Endothelial cell of umbilical vein (primary cell): ENCODE results near the gene BMPR2. TPM values are rescaled to one million over a fixed set of nuclear protein-coding genes. Genes with fewer than 3 reads are reported as not detected.

ENCODE experiments used
- BruUV-seq: library from RNA; stranded (reverse); fragments of 400-500 nt; replicated peaks from 2 replicates; lab custom pipeline; 2021; lab: Mats Ljungman, UMichigan
- CTCF ChIA-PET: fragments of 300-600, 350-600 bp; sonication (Branson Sonifier 250); formaldehyde crosslinking; loops from one replicate; lab custom pipeline; 2021; ENCODE audit warnings: antibody characterized with exemption, inconsistent platforms; lab: Charles Lee
- POLR2A ChIA-PET: fragments of 300-600, 350-600 bp; sonication (Branson Sonifier 250); formaldehyde crosslinking; loops from one replicate; lab custom pipeline; 2021; ENCODE audit warnings: antibody characterized with exemption, inconsistent platforms; lab: Charles Lee
- DNase-seq: peaks from one replicate; pipeline ENCODE4 v3.0.0-alpha.2; 2011; ENCODE audit warnings: low read depth, low spot score
- FAIRE-seq: peaks from 2 replicates; lab custom pipeline; 2011; peaks lifted over from hg19 to GRCh38; lab: Jason Lieb, UNC
- H2AFZ ChIP-seq: 2 replicates; pipeline ENCODE4 v1.6.0; 2012; ENCODE audit warnings: low read depth, low read length, control low read depth, inconsistent platforms
- H3K27ac ChIP-seq: 2 replicates; pipeline ENCODE4 v1.5.1; 2011; ENCODE audit warnings: low read depth, mild to moderate bottlenecking, control low read depth, low read length, moderate library complexity; ENCODE audit not compliant: insufficient read depth
- H3K27me3 ChIP-seq, 2 experiments: 2 replicates each; pipeline versions ENCODE4 v1.6.0 to v1.6.1; 2011; ENCODE audit warnings: low read length in 2 of 2, mixed read lengths in 1 of 2; ENCODE audit not compliant: control insufficient read depth in 2 of 2, insufficient read depth in 2 of 2
- H3K36me3 ChIP-seq, 2 experiments: 2 replicates in 1 of 2; 3 replicates in 1 of 2; pipeline ENCODE4 v1.5.1; 2011; ENCODE audit warnings: low read length in 2 of 2, mild to moderate bottlenecking in 1 of 2, moderate library complexity in 1 of 2; ENCODE audit not compliant: control insufficient read depth in 2 of 2, insufficient read depth in 2 of 2; ENCODE audit errors: extremely low read depth in 1 of 2
- H3K4me1 ChIP-seq: 3 replicates; pipeline ENCODE4 v1.5.1; 2011; ENCODE audit warnings: mild to moderate bottlenecking, low read length; ENCODE audit not compliant: control insufficient read depth, insufficient read depth; ENCODE audit errors: extremely low read depth
- H3K4me2 ChIP-seq: 2 replicates; pipeline ENCODE4 v1.6.1; 2011; ENCODE audit warnings: low read length, control low read depth, mixed read lengths; ENCODE audit not compliant: insufficient read depth
- H3K4me3 ChIP-seq, 3 experiments: fragments of 200-600 bp in 1 of 3; sonication (generic), shearing (Covaris generic) in 1 of 3; replicated peaks in 1 of 3; 2 replicates each; pipeline ENCODE4 v1.5.1; 2011 to 2016; ENCODE audit warnings: control low read depth in 3 of 3, low read length in 3 of 3, mild to moderate bottlenecking in 2 of 3, inconsistent platforms in 1 of 3, low read depth in 1 of 3, moderate library complexity in 1 of 3; ENCODE audit not compliant: insufficient read depth in 1 of 3
- H3K79me2 ChIP-seq: 2 replicates; pipeline ENCODE4 v1.6.0; 2012; ENCODE audit warnings: low read length, inconsistent platforms; ENCODE audit not compliant: control insufficient read depth, insufficient read depth
- H3K9ac ChIP-seq: replicated peaks from 2 replicates; pipeline ENCODE3; 2011; ENCODE audit warnings: low read length, control low read depth; ENCODE audit not compliant: insufficient read depth; ENCODE audit errors: extremely low read depth
- H3K9me1 ChIP-seq: replicated peaks from 3 replicates; pipeline ENCODE4 v1.6.0; 2011; ENCODE audit warnings: mild to moderate bottlenecking, low read length; ENCODE audit not compliant: control insufficient read depth, insufficient read depth; ENCODE audit errors: extremely low read depth
- H3K9me3 ChIP-seq: replicated peaks from 2 replicates; pipeline ENCODE4 v1.5.1; 2012; ENCODE audit warnings: low read length, inconsistent platforms; ENCODE audit not compliant: control insufficient read depth, insufficient read depth
- H4K20me1 ChIP-seq: replicated peaks from 2 replicates; pipeline ENCODE3; 2011; ENCODE audit warnings: mild to moderate bottlenecking, low read length; ENCODE audit not compliant: control insufficient read depth, insufficient read depth; ENCODE audit errors: extremely low read depth
- EZH2 ChIP-seq: IDR thresholded peaks from 2 replicates; pipeline ENCODE4 v1.6.1; 2012; ENCODE audit warnings: borderline replicate concordance, low read depth, mild to moderate bottlenecking, moderate library complexity, low read length, inconsistent platforms; ENCODE audit not compliant: severe bottlenecking
- FOS ChIP-seq: IDR thresholded peaks from 2 replicates; pipeline ENCODE4 v1.6.1; 2011; ENCODE audit warnings: mild to moderate bottlenecking, low read length, moderate library complexity, borderline replicate concordance; ENCODE audit not compliant: insufficient read depth
- GATA2 ChIP-seq: IDR thresholded peaks from 2 replicates; pipeline ENCODE4 v1.7.0; 2011; ENCODE audit warnings: low read depth, mild to moderate bottlenecking, moderate library complexity, mixed read lengths, low read length; ENCODE audit not compliant: insufficient read length, insufficient read depth
- JUN ChIP-seq: IDR thresholded peaks from 2 replicates; pipeline ENCODE4 v1.6.1; 2011; ENCODE audit warnings: borderline replicate concordance, low read depth; ENCODE audit not compliant: insufficient read length, insufficient read depth
- MYC ChIP-seq: IDR thresholded peaks from one replicate; pipeline ENCODE4 v1.6.1; 2011; ENCODE audit warnings: mild to moderate bottlenecking, low read depth, low read length
- POLR2A ChIP-seq: IDR thresholded peaks from 2 replicates; pipeline ENCODE4 v1.6.1; 2012; ENCODE audit warnings: low read depth, mild to moderate bottlenecking, control low read depth, low read length
- POLR2AphosphoS5 ChIP-seq: IDR thresholded peaks from 2 replicates; pipeline ENCODE4 v1.6.1; 2012; ENCODE audit warnings: low read depth, mild to moderate bottlenecking, control low read depth, low read length, moderate library complexity; ENCODE audit not compliant: insufficient read depth
- dilution Hi-C: fragments of 300-500 bp; cut with MboI; formaldehyde crosslinking; loops from one replicate; pipeline ENCODE4 v1.15.0; 2019; ENCODE audit warnings: low sequenced_read_pairs; ENCODE audit not compliant: extremely low pct_ligation_motif_present
- intact Hi-C: fragments of 100-400 bp; cut with micrococcal nuclease; formaldehyde crosslinking; loops from one replicate; pipeline ENCODE4 v1.10.0; 2022
- polyA plus RNA-seq, 4 experiments: library from polyadenylated mRNA; depleted of rRNA in 3 of 4; stranded (reverse) in 3 of 4; unstranded in 1 of 4; fragments of >200 nt; gene quantifications; 2 replicates each; pipeline versions ENCODE4 v1.2.1 to v1.2.3, GENCODE V29; 2011 to 2012; ENCODE audit warnings: missing spikeins in 1 of 4
- total RNA-seq: library from RNA; stranded (reverse); gene quantifications from 2 replicates; pipeline ENCODE4 v1.2.3, GENCODE V29; 2021
- TF ChIP-seq, protein P1 (sequence below): IDR thresholded peaks from 2 replicates; pipeline ENCODE4 v1.6.1; 2011; ENCODE audit not compliant: insufficient read depth, insufficient read length
- TF ChIP-seq, protein P2 (sequence below), 2 donors: IDR thresholded peaks; 1 replicate in 1 of 2; 2 replicates in 1 of 2; pipeline ENCODE4 v1.5.1; 2011; ENCODE audit warnings: low read length in 2 of 2, mild to moderate bottlenecking in 2 of 2, moderate library complexity in 2 of 2, control low read depth in 1 of 2, inconsistent platforms in 1 of 2, low read depth in 1 of 2; ENCODE audit not compliant: insufficient read depth in 1 of 2; ENCODE audit errors: extremely low read depth in 1 of 2

Gene BMPR2
- total and polyA plus RNA-seq, 2 donors (not counting 3 experiments of a cell fraction or from before 2014, with no cell fraction given): 35.8 to 113 TPM

DNA sequence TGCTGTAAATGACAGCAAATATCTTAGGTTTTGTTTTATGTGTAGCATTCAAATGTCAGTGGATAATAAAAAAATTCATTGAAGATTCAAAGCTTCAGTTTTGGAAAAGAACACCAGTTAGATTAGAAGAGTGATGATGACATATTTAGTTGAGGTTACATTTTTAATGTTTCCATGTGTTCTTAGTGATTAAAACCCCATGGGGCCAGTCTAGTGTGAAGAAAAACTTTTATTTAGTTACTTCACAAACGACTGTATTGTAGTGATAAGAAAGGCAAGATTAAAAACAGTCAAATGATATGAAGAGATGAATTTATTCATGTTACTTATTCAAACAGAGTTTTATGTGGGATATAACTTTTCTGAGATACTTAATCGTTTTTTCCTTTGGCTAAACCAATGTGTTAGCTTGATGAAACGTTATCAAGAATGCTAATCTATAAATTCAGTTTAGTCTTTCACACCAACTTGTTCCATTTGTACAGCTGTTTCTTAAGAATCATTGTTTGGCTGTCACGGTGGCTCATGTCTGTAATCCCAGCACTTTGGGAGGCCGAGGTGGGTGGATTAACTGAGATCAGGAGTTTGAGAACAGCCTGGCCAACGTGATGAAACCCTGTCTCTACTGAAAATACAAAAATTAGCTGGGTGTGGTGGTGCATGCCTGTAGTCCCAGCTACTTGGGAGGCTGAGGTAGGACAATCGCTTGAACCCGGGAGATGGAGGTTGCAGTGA, 11.6 kb downstream of the BMPR2 start:
- H3K4me1 ChIP-seq: peaks cover 18% of the 10 kb centered on the region
- H3K9ac ChIP-seq: no peak overlapping the region
- FAIRE-seq (no peak), DNase-seq (no peak)
- TF ChIP-seq, protein P1, sequence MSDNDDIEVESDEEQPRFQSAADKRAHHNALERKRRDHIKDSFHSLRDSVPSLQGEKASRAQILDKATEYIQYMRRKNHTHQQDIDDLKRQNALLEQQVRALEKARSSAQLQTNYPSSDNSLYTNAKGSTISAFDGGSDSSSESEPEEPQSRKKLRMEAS: no peak
- TF ChIP-seq EZH2 (no peak), POLR2AphosphoS5 (no peak), GATA2 (no peak), JUN (no peak), FOS (no peak), POLR2A (no peak), MYC (no peak)
- TF ChIP-seq, protein P2, sequence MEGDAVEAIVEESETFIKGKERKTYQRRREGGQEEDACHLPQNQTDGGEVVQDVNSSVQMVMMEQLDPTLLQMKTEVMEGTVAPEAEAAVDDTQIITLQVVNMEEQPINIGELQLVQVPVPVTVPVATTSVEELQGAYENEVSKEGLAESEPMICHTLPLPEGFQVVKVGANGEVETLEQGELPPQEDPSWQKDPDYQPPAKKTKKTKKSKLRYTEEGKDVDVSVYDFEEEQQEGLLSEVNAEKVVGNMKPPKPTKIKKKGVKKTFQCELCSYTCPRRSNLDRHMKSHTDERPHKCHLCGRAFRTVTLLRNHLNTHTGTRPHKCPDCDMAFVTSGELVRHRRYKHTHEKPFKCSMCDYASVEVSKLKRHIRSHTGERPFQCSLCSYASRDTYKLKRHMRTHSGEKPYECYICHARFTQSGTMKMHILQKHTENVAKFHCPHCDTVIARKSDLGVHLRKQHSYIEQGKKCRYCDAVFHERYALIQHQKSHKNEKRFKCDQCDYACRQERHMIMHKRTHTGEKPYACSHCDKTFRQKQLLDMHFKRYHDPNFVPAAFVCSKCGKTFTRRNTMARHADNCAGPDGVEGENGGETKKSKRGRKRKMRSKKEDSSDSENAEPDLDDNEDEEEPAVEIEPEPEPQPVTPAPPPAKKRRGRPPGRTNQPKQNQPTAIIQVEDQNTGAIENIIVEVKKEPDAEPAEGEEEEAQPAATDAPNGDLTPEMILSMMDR (IDR thresholded peaks at IDR 0.05; ENCODE audit: extremely low read depth in 1 of 2, insufficient read depth in 1 of 2, low read depth in 1 of 2, low read length in 2 of 2): no peak
- dilution Hi-C loops: no loop called here
- H3K9me3 ChIP-seq: no peaks in the 10 kb centered on the region
- H3K36me3 ChIP-seq: no peaks in the 10 kb centered on the region
- peaks cover 9% of the 10 kb centered on the region for H4K20me1 ChIP-seq
- no peak overlapping the region for H3K27ac ChIP-seq
- intact Hi-C loops: no loop called here
- peaks cover 98% of the 10 kb centered on the region for H3K79me2 ChIP-seq
- no peaks in the 10 kb centered on the region for H3K27me3 ChIP-seq
- no peaks in the 10 kb centered on the region for H3K9me1 ChIP-seq
- BruUV-seq: no TSS peak
- ChIA-PET CTCF (interaction anchor here (0.6 to 1.0 kb wide), 2 partner anchors 109 to 123 kb away, joined by 3 read pairs; no protein-coding TSS in a partner anchor), POLR2A (no interaction called here)
- H3K4me2 ChIP-seq: no peak overlapping the region
- H2AFZ ChIP-seq: no peak overlapping the region
- H3K4me3 ChIP-seq: no peak overlapping the region
